OCI-LY1 (cell line): ENCODE measurements around the gene CMTM5.
"Not testable (repeated sequence)": the region's sequence is repeated elsewhere in the genome, so short reads cannot be mapped to it uniquely, and the experiment has no call there.

ENCODE experiments used
- CTCF ChIP-seq: fragments of 200-600 bp; sonication (generic), shearing (Covaris generic); IDR thresholded peaks from 2 replicates; pipeline ENCODE4 v1.5.1; 2017; ENCODE audit warnings: mild to moderate bottlenecking, antibody characterized with exemption, low read length, moderate library complexity, mixed read lengths
- EZH2 ChIP-seq: fragments of 200-600 bp; sonication (generic), shearing (Covaris generic); IDR thresholded peaks from 2 replicates; pipeline ENCODE4 v1.8.0; 2017; ENCODE audit warnings: borderline replicate concordance, mixed run types, mild to moderate bottlenecking, antibody characterized with exemption, low read length, moderate library complexity, mixed read lengths

GRCh38 chr14:23425798-23426197 lies 49.0 kb downstream of the CMTM5 start:
- TF ChIP-seq CTCF, EZH2: not testable (repeated sequence)
